ENCODE results near the gene PDE8A.

- no peak for TF ChIP-seq REST (IDR thresholded peaks at IDR 0.05)
- TF ChIP-seq CTCF (IDR thresholded peaks at IDR 0.05; ENCODE audit: low read depth, low read length, missing input control), result no peak
These were observed 34.6 kb downstream of the PDE8A start for GRCh38 chr15:85016275-85016674.
